Nephron progenitor cell (in vitro differentiated cells): ENCODE data around the gene SGCA.
A peak's percentile ranks its signal among the peaks of the same experiment; 100 is the strongest.

Source experiments
- DNase-seq: peaks from one replicate; pipeline ENCODE4 v3.0.0; 2021
- H3K27ac Mint-ChIP-seq: 2 replicates; pipeline ENCODE4 v1.8.0; 2021; ENCODE audit warnings: mild to moderate bottlenecking, moderate library complexity, mixed read lengths
- H3K27me3 Mint-ChIP-seq: 2 replicates; pipeline ENCODE4 v1.8.0; 2021; ENCODE audit warnings: mild to moderate bottlenecking, low read depth, mixed read lengths; ENCODE audit not compliant: poor library complexity
- H3K36me3 Mint-ChIP-seq: 2 replicates; pipeline ENCODE4 v1.8.0; 2021; ENCODE audit warnings: low read depth, mixed read lengths
- H3K4me1 Mint-ChIP-seq: 2 replicates; pipeline ENCODE4 v1.8.0; 2021; ENCODE audit warnings: mixed read lengths
- H3K4me3 Mint-ChIP-seq: 2 replicates; pipeline ENCODE4 v1.8.0; 2021; ENCODE audit warnings: mild to moderate bottlenecking, moderate library complexity, mixed read lengths
- H3K9me3 Mint-ChIP-seq: 2 replicates; pipeline ENCODE4 v1.8.0; 2021; ENCODE audit warnings: mild to moderate bottlenecking, moderate library complexity, mixed read lengths
- CTCF ChIP-seq: fragments of 200-600 bp; sonication (generic); IDR thresholded peaks from 2 replicates; pipeline ENCODE4 v1.5.0; 2021; ENCODE audit warnings: antibody characterized with exemption

SGCA gene

GRCh38 chr17:50191359-50192143 lies 25.7 kb downstream of the SGCA start:
- Mint-ChIP-seq H3K36me3 (peaks cover 40% of the 10 kb centered on the region), H3K4me3 (no peak overlapping the region), H3K4me1 (no peaks in the 10 kb centered on the region), H3K9me3 (no peaks in the 10 kb centered on the region), H3K27me3 (peaks cover under 1% of the 10 kb centered on the region), H3K27ac (no peak overlapping the region)
- no peak for DNase-seq
- no peak for TF ChIP-seq CTCF

- Mint-ChIP-seq H3K4me3 (no peak overlapping the region), H3K27ac (no peak overlapping the region), H3K36me3 (peaks cover 44% of the 10 kb centered on the region), H3K9me3 (no peaks in the 10 kb centered on the region), H3K4me1 (no peaks in the 10 kb centered on the region), H3K27me3 (peaks cover 4% of the 10 kb centered on the region)
- no peak for TF ChIP-seq CTCF
- no peak for DNase-seq
These were observed 26.4 kb downstream of the SGCA start for GRCh38 chr17:50192144-50192617.

- H3K4me1 Mint-ChIP-seq = no peaks in the 10 kb centered on the region
- H3K36me3 Mint-ChIP-seq = peaks cover 48% of the 10 kb centered on the region
- no peak overlapping the region for H3K27ac Mint-ChIP-seq
These were observed 26.9 kb downstream of the SGCA start for GRCh38 chr17:50192618-50193291.

GRCh38 chr17:50194140-50194933 lies 28.5 kb downstream of the SGCA start:
- no peak for DNase-seq
- Mint-ChIP-seq H3K4me3 (no peak overlapping the region), H3K36me3 (peaks cover 54% of the 10 kb centered on the region), H3K9me3 (no peaks in the 10 kb centered on the region), H3K4me1 (peaks cover 11% of the 10 kb centered on the region), H3K27me3 (peaks cover 11% of the 10 kb centered on the region), H3K27ac (no peak overlapping the region)
- TF ChIP-seq CTCF = no peak

More at GRCh38 chr17:50192618-50193291, 26.9 kb downstream of the SGCA start:
- Mint-ChIP-seq H3K4me3 (no peak overlapping the region), H3K27me3 (peaks cover 4% of the 10 kb centered on the region), H3K9me3 (no peaks in the 10 kb centered on the region)
- no peak for TF ChIP-seq CTCF
- no peak for DNase-seq

- H3K9me3 Mint-ChIP-seq = no peaks in the 10 kb centered on the region
- no peak for DNase-seq
- H3K27me3 Mint-ChIP-seq = peaks cover 11% of the 10 kb centered on the region
- H3K27ac Mint-ChIP-seq = peak overlapping the region; percentile 59
- TF ChIP-seq CTCF = no peak
- peaks cover 15% of the 10 kb centered on the region for H3K4me1 Mint-ChIP-seq
- H3K36me3 Mint-ChIP-seq = peaks cover 54% of the 10 kb centered on the region
- H3K4me3 Mint-ChIP-seq = no peak overlapping the region
These were observed 29.4 kb downstream of the SGCA start for GRCh38 chr17:50194934-50195865.
